B cell (primary cell): Measurements from ENCODE around the gene ARHGAP40. TPM values are rescaled to one million over a fixed set of nuclear protein-coding genes. Genes with fewer than 3 reads are reported as not detected.
A peak's percentile ranks its signal among the peaks of the same experiment; 100 is the strongest.

Source experiments
- ATAC-seq: fragments of 200-7000 bp; cut with Tn5 transposase; one replicate; pipeline ENCODE4 v1.10.0; 2021; ENCODE audit warnings: low read depth, mild to moderate bottlenecking, moderate number of reproducible peaks, moderate library complexity
- CTCF ChIA-PET: fragments of 350-600 bp; sonication (Branson Sonifier 250); formaldehyde crosslinking; loops from one replicate; lab custom pipeline; 2021; ENCODE audit warnings: antibody characterized with exemption, inconsistent platforms; lab: Charles Lee
- POLR2A ChIA-PET: fragments of 350-600 bp; sonication (Branson Sonifier 250); formaldehyde crosslinking; loops from one replicate; lab custom pipeline; 2021; ENCODE audit warnings: antibody characterized with exemption; lab: Charles Lee
- DNase-seq: peaks from one replicate; pipeline ENCODE4 v3.0.0; 2013
- H2AFZ ChIP-seq: 2 replicates; pipeline ENCODE4 v1.6.1; 2012; ENCODE audit warnings: mild to moderate bottlenecking, low read depth, low read length; ENCODE audit not compliant: insufficient read depth, poor library complexity, severe bottlenecking
- H3K27ac ChIP-seq, 2 donors: 1 replicate in 1 of 2; 2 replicates in 1 of 2; pipeline ENCODE4 v1.5.1; 2012 to 2013; ENCODE audit warnings: low read length in 2 of 2, mild to moderate bottlenecking in 2 of 2, moderate library complexity in 1 of 2
- H3K27me3 ChIP-seq, 4 experiments: fragments of 200-600 bp in 1 of 4; sonication (generic) in 1 of 4; replicated peaks in 1 of 4; 1 replicate in 2 of 4; 2 replicates in 2 of 4; pipeline versions ENCODE4 v1.6.1 to v1.7.0; 2013 to 2016; ENCODE audit warnings: low read length in 3 of 4, mild to moderate bottlenecking in 2 of 4, mixed read lengths in 1 of 4, moderate library complexity in 1 of 4; ENCODE audit not compliant: insufficient read depth in 4 of 4, control insufficient read depth in 3 of 4; ENCODE audit errors: control extremely low read depth in 1 of 4
- H3K36me3 ChIP-seq, 2 experiments: replicated peaks in 1 of 2; 1 replicate in 1 of 2; 2 replicates in 1 of 2; pipeline versions ENCODE4 v1.6.1 to v1.7.1; 2013; ENCODE audit warnings: low read length in 1 of 2; ENCODE audit not compliant: insufficient read depth in 2 of 2, control insufficient read depth in 1 of 2; ENCODE audit errors: control extremely low read depth in 1 of 2, extremely low read depth in 1 of 2
- H3K4me1 ChIP-seq, 2 donors: fragments of 200-600 bp in 1 of 2; sonication (generic) in 1 of 2; 1 replicate in 1 of 2; 2 replicates in 1 of 2; pipeline versions ENCODE4 v1.5.1 to v1.6.1; 2013 to 2017; ENCODE audit warnings: low read length in 2 of 2; ENCODE audit not compliant: control insufficient read depth in 2 of 2, insufficient read depth in 2 of 2
- H3K4me2 ChIP-seq: replicated peaks from 2 replicates; pipeline ENCODE3; 2012; ENCODE audit warnings: mild to moderate bottlenecking, low read depth, low read length; ENCODE audit not compliant: poor library complexity, severe bottlenecking
- H3K4me3 ChIP-seq, 5 experiments: fragments of 200-600 bp in 1 of 5; sonication (generic) in 1 of 5; 1 replicate in 3 of 5; 2 replicates in 2 of 5; pipeline versions ENCODE4 v1.5.1 to v1.7.0; 2011 to 2016; ENCODE audit warnings: low read length in 4 of 5, mild to moderate bottlenecking in 4 of 5, low read depth in 2 of 5, control low read depth in 1 of 5, moderate library complexity in 1 of 5; ENCODE audit not compliant: insufficient read depth in 1 of 5; ENCODE audit errors: control extremely low read depth in 1 of 5, extremely low read depth in 1 of 5
- H3K79me2 ChIP-seq: fragments of 200-600 bp; sonication (generic); one replicate; pipeline ENCODE4 v1.6.0; 2016; ENCODE audit warnings: low read length; ENCODE audit not compliant: control insufficient read depth, insufficient read depth
- H3K9ac ChIP-seq: fragments of 200-600 bp; sonication (generic); 2 replicates; pipeline ENCODE4 v1.6.1; 2017; ENCODE audit warnings: mild to moderate bottlenecking, low read length, moderate library complexity
- H3K9me3 ChIP-seq, 3 donors: one replicate each; pipeline versions ENCODE4 v1.6.1 to v1.7.1; 2013; ENCODE audit warnings: low read length in 2 of 3; ENCODE audit not compliant: control insufficient read depth in 2 of 3, insufficient read depth in 1 of 3; ENCODE audit errors: control extremely low read depth in 1 of 3
- H4K20me1 ChIP-seq: 2 replicates; pipeline ENCODE4 v1.6.0; 2012; ENCODE audit warnings: mild to moderate bottlenecking, low read length; ENCODE audit not compliant: insufficient read depth, control insufficient read depth, poor library complexity, severe bottlenecking
- H3K27ac Mint-ChIP-seq: one replicate; pipeline ENCODE4 v1.8.0; 2021; ENCODE audit warnings: mixed read lengths
- H3K27me3 Mint-ChIP-seq: one replicate; pipeline ENCODE4 v1.8.0; 2021; ENCODE audit warnings: mixed read lengths
- H3K4me1 Mint-ChIP-seq: one replicate; pipeline ENCODE4 v1.8.0; 2021; ENCODE audit warnings: mixed read lengths
- H3K4me3 Mint-ChIP-seq: one replicate; pipeline ENCODE4 v1.8.0; 2021; ENCODE audit warnings: mixed read lengths
- H3K9me3 Mint-ChIP-seq: one replicate; pipeline ENCODE4 v1.8.0; 2022; ENCODE audit warnings: mixed read lengths; ENCODE audit not compliant: insufficient read depth
- EZH2 ChIP-seq: IDR thresholded peaks from 2 replicates; pipeline ENCODE4 v1.6.1; 2012; ENCODE audit warnings: borderline replicate concordance, low read depth, mild to moderate bottlenecking, moderate library complexity, low read length; ENCODE audit not compliant: insufficient read depth, poor library complexity, severe bottlenecking
- WGBS: methylation state at CpG from one replicate; pipeline ENCODE4 v1.1.5; 2013; ENCODE audit warnings: missing lambda C conversion rate; ENCODE audit not compliant: insufficient coverage; 5-methylcytosine and 5-hydroxymethylcytosine counted together
- intact Hi-C: fragments of 100-400 bp; cut with micrococcal nuclease; formaldehyde crosslinking; loops from one replicate; pipeline ENCODE4 v1.10.0; 2022
- polyA plus RNA-seq: library from polyadenylated mRNA; depleted of rRNA; stranded (reverse); fragments of >200 nt; gene quantifications from 2 replicates; pipeline ENCODE4 v1.2.3, GENCODE V29; 2012
- total RNA-seq, 2 donors: library from RNA; stranded (reverse); fragments of 120-200 nt in 1 of 2; gene quantifications; 1 replicate in 1 of 2; 2 replicates in 1 of 2; pipeline versions ENCODE4 v1.2.3 to v1.2.4, GENCODE V29; 2013 to 2022
- TF ChIP-seq, protein P1 (sequence below): fragments of 200-600 bp; IDR thresholded peaks from one replicate; pipeline ENCODE4 v1.8.0; 2022; ENCODE audit warnings: antibody characterized with exemption, mild to moderate bottlenecking

Gene ARHGAP40
- total and polyA plus RNA-seq, 2 donors (not counting 1 experiment from before 2014, with no cell fraction given), result not detected

DNA sequence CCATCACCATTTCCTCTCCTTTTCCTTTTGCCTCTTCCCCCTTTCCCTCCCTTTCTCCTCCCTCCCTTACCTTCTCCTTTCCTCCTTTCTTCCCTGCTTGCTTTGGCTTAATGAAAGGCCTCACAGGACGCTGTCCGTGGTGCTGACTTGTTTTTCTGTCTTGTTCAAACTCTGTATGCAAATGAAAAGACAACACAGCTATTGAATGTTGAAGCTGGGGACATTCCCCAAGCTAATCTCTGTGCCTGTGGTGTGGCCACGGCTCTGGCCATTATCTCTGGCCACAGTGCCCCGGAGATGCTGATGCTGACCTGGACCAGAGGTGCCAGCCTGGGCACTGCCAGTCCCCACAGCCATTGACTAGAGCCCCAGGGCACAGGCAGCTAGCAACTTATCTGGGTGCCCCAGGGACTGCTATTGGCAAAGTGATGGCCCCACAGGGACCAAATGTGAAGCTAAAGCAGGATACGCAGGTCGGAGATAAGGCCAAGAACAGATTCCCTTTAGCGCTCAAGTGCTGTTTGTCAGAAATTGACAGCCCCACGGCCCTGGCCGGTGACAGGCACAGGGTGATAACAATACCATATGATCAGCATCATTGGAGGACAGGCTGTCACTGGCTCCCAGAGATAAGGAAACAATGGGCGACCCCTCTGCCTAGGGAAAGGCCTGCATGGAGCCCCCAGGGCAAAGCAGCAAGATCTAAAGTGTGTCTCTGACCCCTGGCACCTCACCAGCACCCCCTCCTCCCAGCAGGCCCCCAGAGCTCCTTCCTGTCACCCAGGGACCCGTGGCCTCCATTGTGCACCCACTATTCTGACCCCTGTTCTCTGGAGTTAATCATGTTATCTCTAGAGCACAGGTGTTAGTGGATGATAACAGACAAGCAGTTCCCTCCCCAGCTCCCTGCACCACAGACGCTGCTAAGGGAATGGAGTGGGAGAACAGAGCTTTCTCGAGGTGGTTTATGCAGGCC is 91.1 kb downstream of the ARHGAP40 start:
- TF ChIP-seq, protein P1, sequence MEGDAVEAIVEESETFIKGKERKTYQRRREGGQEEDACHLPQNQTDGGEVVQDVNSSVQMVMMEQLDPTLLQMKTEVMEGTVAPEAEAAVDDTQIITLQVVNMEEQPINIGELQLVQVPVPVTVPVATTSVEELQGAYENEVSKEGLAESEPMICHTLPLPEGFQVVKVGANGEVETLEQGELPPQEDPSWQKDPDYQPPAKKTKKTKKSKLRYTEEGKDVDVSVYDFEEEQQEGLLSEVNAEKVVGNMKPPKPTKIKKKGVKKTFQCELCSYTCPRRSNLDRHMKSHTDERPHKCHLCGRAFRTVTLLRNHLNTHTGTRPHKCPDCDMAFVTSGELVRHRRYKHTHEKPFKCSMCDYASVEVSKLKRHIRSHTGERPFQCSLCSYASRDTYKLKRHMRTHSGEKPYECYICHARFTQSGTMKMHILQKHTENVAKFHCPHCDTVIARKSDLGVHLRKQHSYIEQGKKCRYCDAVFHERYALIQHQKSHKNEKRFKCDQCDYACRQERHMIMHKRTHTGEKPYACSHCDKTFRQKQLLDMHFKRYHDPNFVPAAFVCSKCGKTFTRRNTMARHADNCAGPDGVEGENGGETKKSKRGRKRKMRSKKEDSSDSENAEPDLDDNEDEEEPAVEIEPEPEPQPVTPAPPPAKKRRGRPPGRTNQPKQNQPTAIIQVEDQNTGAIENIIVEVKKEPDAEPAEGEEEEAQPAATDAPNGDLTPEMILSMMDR, result no peak
- no peak for TF ChIP-seq EZH2
- Histone ChIP-seq H3K4me2 (no peak overlapping the region), H3K36me3 (no peaks in the 10 kb centered on the region), H3K9me3 (peaks cover 0 to 7% (median 0%) of the 10 kb centered on the region in 3 donors), H3K79me2 (no peaks in the 10 kb centered on the region), H3K9ac (no peak overlapping the region), H4K20me1 (no peaks in the 10 kb centered on the region), H3K4me3 (no peak overlapping the region), H2AFZ (no peak overlapping the region), H3K4me1 (no peaks in the 10 kb centered on the region), H3K27ac (no peak overlapping the region), H3K27me3 (peaks cover 0 to 10% (median 7%) of the 10 kb centered on the region in 4 experiments)
- Mint-ChIP-seq H3K27me3 (peaks cover 35% of the 10 kb centered on the region), H3K4me3 (no peak overlapping the region), H3K27ac (no peak overlapping the region), H3K4me1 (no peaks in the 10 kb centered on the region), H3K9me3 (no peaks in the 10 kb centered on the region)
- no peak for ATAC-seq
- POLR2A ChIA-PET, result no interaction called here
- CTCF ChIA-PET, result interaction anchor here (0.6 to 1.1 kb wide), 2 partner anchors 10 to 262 kb away, joined by 4 read pairs; no protein-coding TSS in a partner anchor
- peak; percentile 55 for DNase-seq
- 25% methylated on average over 10 of the region's 13 CpGs for WGBS
- intact Hi-C loops, result no loop called here

DNA sequence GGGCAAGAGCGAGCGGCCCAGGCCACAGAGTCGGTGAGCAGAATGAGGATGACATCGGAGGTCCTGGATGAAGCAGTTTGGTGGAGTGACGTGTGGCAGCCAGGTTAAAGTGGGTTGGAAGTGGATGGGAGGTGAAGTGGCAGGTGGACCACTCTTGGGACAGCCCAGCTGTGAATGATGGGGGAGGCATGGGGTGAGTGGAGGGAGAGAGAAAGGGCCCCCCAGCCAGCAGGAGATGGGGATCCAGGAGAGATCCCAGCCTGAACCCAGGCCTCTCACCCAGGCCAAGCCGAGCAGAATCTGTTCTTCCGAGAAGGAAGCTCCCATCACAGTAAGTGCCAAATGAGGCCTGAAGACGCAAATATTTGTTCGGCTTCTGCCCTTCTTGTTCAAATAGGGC is 95.7 kb downstream of the ARHGAP40 start:
- H3K4me3 ChIP-seq, result no peak overlapping the region
- H3K4me1 ChIP-seq, result no peaks in the 10 kb centered on the region
- Mint-ChIP-seq H3K27ac (no peak overlapping the region), H3K9me3 (no peaks in the 10 kb centered on the region), H3K4me1 (no peaks in the 10 kb centered on the region), H3K4me3 (no peak overlapping the region), H3K27me3 (peaks cover 17% of the 10 kb centered on the region)
- intact Hi-C loops, result no loop called here
- CTCF ChIA-PET, result no interaction called here
- WGBS, result 86% methylated on average over 9 of the region's 9 CpGs
- peaks cover 0 to 7% (median 0%) of the 10 kb centered on the region in 4 experiments for H3K27me3 ChIP-seq
- H3K36me3 ChIP-seq, result no peaks in the 10 kb centered on the region
- no peaks in the 10 kb centered on the region for H4K20me1 ChIP-seq
- DNase-seq, result no peak
- H3K9ac ChIP-seq, result no peak overlapping the region
- H3K9me3 ChIP-seq, result peaks cover 0 to 5% (median 0%) of the 10 kb centered on the region in 3 donors
- no peak overlapping the region for H3K27ac ChIP-seq
- no peak overlapping the region for H2AFZ ChIP-seq
- POLR2A ChIA-PET, result no interaction called here
- H3K4me2 ChIP-seq, result no peak overlapping the region
- no peak for ATAC-seq
- no peaks in the 10 kb centered on the region for H3K79me2 ChIP-seq
- no peak for TF ChIP-seq EZH2
- TF ChIP-seq, protein P1, result no peak
